A549 treated with AZD2906 at 1 μM for 4 hours (cell line): ENCODE measurements around the gene SHC4. TPM values are rescaled to one million over a fixed set of nuclear protein-coding genes. Genes with fewer than 3 reads are reported as not detected.

Experiments
- total RNA-seq: library from RNA; stranded (reverse); fragments of 200-300 nt; extraction: Qiagen RNA extraction; gene quantifications from 5 replicates; pipeline ENCODE4 v1.2.3, GENCODE V29; 2022

SHC4 gene
- 0.61 to 1.2 TPM (median 0.77 TPM) in 5 replicates for total RNA-seq

DNA sequence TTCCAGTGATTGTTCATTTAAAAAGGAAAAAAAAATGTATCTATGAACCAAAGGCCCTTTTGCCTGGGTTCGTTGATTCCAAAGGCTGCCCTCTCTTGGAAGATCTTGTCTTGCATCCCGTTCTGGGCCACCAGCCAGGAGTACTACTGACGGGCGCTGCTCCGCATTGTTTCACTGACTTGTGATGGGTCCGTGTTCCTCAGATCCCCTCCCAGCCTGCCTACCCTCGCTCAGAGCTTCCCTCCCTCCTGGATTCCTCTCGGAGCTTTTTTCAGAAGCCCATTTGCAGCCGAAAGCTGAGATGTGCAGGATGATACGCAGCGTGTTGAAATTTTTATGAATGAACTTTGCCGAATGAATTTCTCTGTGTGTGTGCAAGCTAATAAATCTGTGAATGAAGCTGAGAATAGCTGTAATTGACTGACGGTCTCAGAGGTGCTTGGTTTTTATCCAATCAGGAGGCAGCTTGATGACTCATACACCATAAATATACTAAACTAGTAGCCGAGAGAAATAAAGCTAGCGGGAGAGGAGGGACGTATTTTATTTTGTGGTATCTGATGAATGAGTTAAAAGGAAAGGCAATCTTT is at the start of gene SHC4:
TSS of gene SHC4 (minus strand) at position 396 of the 590 bp plus-strand sequence. CDS start 904 bp downstream, outside the sequence.

GRCh38 chr15:48877630-48878595 is 85.8 kb downstream of the SHC4 start, which contains the start of gene EID1:
Gene EID1 (plus strand): TSS chr15:48878134. CDS start chr15:48878177, 43 bp downstream.

GRCh38 chr15:48810414-48811324 is 153.1 kb downstream of the SHC4 start, which contains the start of gene CEP152:
Gene CEP152 (minus strand): TSS chr15:48811069. CDS start chr15:48805649, 5,420 bp downstream.

Other genes starting within 250 kb of the SHC4 start
- gene CEP152, start 152.8 kb downstream of the SHC4 start, total RNA-seq, result 2.9 to 4.5 TPM (median 3.8 TPM) in 5 replicates
- 98.5 to 149 TPM (median 108 TPM) in 5 replicates for gene EID1, start 85.8 kb downstream of the SHC4 start, total RNA-seq
- 5.7 to 9.2 TPM (median 7.9 TPM) in 5 replicates for gene SECISBP2L, start 82.5 kb upstream of the SHC4 start, total RNA-seq
- gene COPS2, start 191.7 kb upstream of the SHC4 start, total RNA-seq, result 52.7 to 98.2 TPM (median 55.7 TPM) in 5 replicates
- gene GALK2, start 206.3 kb upstream of the SHC4 start, total RNA-seq, result 17.8 to 25.7 TPM (median 21.5 TPM) in 5 replicates